Fibroblast of pulmonary artery (primary cell): ENCODE measurements around the gene IFI30.

Experiments used
- DNase-seq: peaks from one replicate; pipeline ENCODE4 v3.0.0-alpha.2; 2010; ENCODE audit warnings: low read depth
- H3K4me3 ChIP-seq: replicated peaks from 2 replicates; pipeline ENCODE4 v1.5.1; 2011; ENCODE audit warnings: low read depth, mild to moderate bottlenecking, control low read depth, low read length, moderate library complexity
- CTCF ChIP-seq: IDR thresholded peaks from 2 replicates; pipeline ENCODE4 v1.5.1; 2011; ENCODE audit warnings: mild to moderate bottlenecking, control low read depth, low read length, inconsistent platforms; ENCODE audit errors: missing control alignments

The IFI30 gene

DNA sequence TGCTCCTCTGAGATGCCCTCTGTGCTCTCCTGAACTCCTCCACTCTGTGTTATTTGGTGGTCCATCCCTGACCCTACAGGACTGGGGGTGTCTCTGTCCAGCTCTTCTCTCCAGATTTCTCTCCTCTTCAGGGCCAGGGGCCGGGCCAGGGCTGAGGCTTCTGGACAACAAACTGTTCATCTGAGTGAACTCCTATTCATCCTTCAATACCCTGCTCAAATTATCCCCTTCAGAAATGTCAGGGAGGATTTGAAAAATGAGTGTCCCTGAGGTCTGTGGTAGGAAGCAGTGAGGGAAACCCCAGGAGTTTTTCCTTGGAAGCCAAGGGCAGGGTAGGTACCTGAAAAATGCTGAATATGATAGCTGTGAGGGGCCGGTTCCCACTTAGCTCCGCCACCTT lies 45.0 kb downstream of the IFI30 start:
- no peak for DNase-seq
- H3K4me3 ChIP-seq, result no peak overlapping the region
- TF ChIP-seq CTCF, result no peak

DNA sequence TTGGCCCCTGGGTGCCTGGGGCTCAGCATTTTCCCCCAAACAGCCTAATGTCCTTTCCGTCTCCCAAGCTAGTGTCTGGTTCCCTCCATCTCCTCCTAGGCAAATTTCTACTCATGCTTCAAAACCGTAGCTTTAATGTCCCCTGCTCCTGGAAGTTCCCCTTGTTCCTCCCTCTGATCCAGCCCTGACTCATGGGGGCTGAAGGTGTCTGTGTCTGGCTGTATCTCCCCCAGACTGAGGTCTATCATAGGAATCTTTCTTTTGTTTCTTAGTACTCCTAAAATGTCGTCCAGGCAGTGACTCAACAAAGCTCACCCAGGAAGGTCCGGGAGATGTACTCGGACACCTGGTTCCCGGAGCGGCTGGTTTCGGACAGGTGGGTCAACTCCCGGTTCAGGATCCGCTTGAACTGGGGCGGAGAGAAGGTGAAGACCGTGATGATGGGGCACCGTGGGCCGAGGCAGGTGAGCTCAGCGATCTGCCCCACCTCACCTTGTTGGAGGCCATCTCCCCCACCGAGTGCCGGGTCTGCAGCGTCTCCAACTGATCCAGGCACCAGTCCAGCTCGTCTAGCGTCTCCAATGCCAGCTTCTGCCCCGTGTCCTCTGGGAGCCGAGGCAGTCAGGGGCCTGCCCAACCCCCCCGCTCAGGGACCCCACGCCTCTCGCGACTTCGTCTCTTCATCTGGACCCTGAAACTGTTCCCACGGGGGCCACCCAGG lies 46.5 kb downstream of the IFI30 start:
- no peak overlapping the region for H3K4me3 ChIP-seq
- no peak for TF ChIP-seq CTCF
- DNase-seq, result no peak

GRCh38 chr19:18220632-18221275 lies 47.1 kb downstream of the IFI30 start:
- TF ChIP-seq CTCF, result no peak
- no peak overlapping the region for H3K4me3 ChIP-seq
- no peak for DNase-seq

DNA sequence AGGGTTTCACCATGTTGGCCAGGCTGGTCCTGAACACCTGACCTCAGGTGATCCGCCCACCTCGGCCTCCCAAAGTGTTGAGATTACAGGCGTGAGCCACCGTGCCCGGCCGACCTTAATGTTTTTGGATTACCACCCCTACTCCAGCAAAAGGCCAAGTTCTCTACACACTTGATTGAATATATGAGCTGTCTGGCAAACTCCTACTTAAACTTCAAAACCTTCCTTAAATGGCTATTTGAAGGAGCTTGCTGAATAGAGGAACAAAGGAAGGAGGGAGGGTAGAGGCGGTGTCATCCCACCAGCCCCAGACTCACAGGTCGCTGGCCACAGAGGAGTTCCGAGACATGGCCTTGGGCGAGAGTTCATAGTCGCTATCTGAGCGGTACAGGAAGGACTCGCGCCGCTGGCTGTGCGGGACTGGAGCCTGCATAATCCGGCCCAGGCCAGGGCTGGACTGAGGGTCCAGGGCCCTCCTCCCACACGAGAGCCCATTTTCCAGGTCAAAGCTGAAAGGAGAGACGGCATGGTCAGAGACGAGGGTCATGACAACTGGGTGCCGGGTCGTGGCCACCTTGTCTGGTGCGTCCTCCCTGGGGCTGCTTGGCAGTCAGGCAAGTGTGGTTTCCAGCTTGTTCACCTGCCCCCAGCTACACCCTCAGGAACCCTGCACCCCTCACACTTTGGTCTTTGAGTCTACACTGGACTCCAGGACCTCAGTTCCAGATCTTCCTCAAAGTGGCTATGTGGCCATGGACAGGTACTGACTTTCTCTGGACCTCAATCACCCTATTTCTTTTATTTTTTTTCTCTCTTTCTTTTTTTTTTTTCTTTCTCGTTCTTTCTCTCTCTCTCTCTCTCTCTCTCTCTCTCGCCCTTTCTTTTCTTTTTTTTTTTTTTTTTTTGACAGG lies 48.5 kb downstream of the IFI30 start:
- TF ChIP-seq CTCF, result no peak
- no peak overlapping the region for H3K4me3 ChIP-seq
- DNase-seq, result no peak

GRCh38 chr19:18223860-18224524 lies 50.4 kb downstream of the IFI30 start:
- no peak for DNase-seq
- TF ChIP-seq CTCF, result no peak
- H3K4me3 ChIP-seq, result peak overlapping the region; percentile 50

GRCh38 chr19:18224525-18225354 lies 51.1 kb downstream of the IFI30 start:
- H3K4me3 ChIP-seq, result peak overlapping the region; percentile 50
- DNase-seq, result peak; percentile 100
- TF ChIP-seq CTCF, result no peak
